ENCODE measurements around the gene RUBCNL.

DNA sequence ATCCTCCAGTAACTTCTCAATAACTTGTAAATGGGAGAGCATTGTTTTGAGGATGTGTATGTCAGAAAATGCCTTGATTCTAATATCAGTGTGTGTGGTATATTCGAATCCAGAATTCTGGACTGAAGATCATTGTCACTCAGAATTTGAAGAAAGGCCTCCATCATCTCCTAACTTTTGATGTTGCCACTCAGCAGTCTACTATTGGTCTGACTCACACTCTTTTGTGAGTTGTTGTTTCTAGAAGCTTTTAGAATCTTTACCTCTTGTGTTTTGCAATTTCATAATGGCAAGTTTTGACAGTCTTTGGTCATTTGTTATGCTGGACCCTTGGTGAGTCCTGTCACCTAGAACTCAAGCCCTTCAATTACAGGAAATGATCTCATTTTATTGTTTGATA, 77.0 kb downstream of the RUBCNL start:
- TF ChIP-seq, protein P1, sequence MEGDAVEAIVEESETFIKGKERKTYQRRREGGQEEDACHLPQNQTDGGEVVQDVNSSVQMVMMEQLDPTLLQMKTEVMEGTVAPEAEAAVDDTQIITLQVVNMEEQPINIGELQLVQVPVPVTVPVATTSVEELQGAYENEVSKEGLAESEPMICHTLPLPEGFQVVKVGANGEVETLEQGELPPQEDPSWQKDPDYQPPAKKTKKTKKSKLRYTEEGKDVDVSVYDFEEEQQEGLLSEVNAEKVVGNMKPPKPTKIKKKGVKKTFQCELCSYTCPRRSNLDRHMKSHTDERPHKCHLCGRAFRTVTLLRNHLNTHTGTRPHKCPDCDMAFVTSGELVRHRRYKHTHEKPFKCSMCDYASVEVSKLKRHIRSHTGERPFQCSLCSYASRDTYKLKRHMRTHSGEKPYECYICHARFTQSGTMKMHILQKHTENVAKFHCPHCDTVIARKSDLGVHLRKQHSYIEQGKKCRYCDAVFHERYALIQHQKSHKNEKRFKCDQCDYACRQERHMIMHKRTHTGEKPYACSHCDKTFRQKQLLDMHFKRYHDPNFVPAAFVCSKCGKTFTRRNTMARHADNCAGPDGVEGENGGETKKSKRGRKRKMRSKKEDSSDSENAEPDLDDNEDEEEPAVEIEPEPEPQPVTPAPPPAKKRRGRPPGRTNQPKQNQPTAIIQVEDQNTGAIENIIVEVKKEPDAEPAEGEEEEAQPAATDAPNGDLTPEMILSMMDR (IDR thresholded peaks at IDR 0.05), result no peak
- TF ChIP-seq POLR2A (IDR thresholded peaks at IDR 0.05), result no peak

Data from ovary (tissue), 3 donors.